GM21526 (cell line): ENCODE results near the gene SIRT1.
"Not testable (repeated sequence)": the region's sequence is repeated elsewhere in the genome, so short reads cannot be mapped to it uniquely, and the experiment has no call there.

ENCODE experiments used
- ATAC-seq: cut with Tn5 transposase; IDR thresholded peaks from one replicate; pipeline ENCODE4 v1.9.1; 2021; ENCODE audit warnings: moderate library complexity; ENCODE audit not compliant: unreplicated experiment, low FRiP score

The SIRT1 gene

DNA sequence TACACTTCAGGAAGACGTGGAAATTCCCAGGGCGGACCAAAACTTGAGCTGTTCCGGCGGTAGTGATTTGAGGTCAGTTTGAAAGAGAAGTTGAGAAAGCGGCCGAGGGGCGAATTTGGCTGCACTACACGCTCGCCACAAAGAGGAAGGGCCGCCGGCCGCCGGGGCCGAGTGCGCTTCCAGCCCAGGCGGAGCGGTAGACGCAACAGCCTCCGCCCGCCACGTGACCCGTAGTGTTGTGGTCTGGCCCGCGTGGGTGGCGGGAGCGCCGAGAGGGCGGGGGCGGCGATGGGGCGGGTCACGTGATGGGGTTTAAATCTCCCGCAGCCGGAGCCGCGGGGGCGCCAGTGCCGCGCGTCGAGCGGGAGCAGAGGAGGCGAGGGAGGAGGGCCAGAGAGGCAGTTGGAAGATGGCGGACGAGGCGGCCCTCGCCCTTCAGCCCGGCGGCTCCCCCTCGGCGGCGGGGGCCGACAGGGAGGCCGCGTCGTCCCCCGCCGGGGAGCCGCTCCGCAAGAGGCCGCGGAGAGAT, at the start of gene SIRT1:
Gene SIRT1, plus strand, starts transcription at position 344 of the 529 bp plus-strand sequence. Its CDS starts 66 bp downstream, at position 410.
- ATAC-seq, result peak; percentile 82

DNA sequence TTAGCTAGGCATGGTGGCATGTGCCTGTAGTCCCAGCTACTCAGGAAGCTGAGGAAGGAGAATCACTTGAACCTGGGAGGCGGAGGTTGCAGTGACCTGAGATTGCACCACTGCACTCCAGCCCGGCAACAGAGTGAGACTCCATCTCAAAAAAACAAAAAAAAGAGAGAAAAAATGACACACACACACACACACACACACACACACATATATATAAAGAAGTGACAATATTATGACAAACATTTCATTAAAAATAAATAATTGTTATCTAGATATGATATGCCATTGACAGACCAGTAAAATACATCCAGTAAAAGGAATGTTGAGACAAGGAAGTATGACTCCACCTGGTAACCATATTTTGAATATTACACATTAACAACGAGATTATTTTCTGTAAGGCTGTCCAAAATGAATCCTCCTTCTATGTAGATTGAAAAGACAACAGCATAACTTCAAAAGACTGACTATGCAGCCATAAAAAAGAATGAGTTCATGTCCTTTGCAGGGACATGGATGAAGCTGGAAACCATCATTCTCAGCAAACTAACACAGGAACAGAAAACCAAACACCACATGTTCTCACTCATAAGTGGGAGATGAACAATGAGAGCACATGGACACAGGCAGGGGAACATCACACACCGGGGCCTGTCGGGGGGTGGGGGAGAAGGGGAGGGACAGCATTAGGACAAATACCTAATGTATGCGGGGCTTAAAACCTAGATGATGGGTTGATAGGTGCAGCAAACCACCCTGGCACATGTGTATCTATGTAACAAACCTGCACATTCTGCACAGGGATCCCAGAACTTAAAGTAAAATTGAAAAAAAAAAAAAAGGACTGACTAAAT, 48.7 kb upstream of the SIRT1 start:
- ATAC-seq, result not testable (repeated sequence)

DNA sequence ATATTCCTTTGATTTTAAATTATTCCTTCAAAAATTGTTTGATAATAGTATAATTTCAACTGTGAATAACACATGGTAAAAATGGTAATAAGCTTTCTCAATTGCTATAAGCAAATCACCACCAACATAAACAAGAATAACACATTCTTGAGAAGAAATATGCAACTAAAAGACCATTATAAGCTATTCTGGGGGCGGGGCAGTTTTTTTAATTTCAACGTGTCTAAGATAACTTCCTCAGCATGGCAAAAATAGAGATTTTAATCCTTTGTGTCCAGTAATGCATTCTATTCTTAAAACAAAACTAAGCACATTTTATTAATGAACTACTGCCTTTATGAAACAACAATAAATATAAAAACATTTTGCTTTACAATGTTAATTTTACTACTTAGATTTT, 48.0 kb upstream of the SIRT1 start:
- ATAC-seq, result no peak

DNA sequence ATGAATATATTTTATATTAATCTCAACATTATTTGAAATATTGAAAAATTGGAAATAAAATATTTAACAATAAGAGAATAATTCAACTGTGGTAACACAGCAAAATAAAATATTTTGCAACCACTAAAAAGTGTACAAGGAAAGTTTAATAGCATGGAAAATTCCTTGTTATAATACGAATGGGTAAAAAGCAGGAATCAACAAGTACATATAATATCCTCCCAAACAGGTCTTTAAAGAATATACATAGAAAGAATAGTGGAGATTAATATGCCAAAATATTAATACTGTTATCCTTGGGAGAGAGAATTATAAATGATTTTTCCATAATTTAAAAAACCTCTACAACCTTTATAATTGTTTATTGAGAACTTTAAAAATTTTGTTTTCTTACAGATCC, 47.5 kb upstream of the SIRT1 start:
- no peak for ATAC-seq

DNA sequence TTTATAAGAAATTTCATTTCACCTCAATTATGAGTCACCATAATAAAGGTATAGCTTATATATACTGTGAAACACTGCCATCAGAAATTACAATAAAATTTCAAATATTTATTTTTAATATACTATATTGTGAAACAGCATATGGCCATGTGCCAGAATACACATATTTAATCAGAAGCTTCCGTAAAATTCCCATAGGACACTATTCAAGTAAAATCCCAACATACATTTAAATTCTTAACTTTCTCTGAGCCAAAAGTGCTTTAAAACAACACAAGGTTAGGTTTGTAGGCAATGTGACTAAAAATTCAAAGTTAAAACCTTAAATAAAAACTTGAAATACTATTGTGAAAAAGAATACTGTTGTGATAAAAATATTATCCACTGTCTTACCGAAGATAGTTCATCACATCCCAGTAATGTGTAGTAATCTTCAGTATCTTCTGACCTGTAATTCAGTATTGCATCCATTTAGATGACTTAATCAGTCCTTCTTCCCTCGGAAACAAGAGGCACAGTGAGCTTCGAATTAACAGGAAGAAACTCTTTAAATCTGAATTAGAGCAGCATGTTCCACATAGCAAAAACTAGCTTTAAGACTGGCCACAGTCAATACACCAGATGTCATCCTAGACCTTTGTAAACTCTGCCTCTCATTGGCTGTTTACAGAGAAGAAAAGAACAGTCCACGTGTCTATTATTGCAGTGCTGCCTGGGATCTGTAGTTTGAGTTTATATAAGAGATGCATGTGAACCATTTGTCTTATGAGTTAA, 46.7 kb upstream of the SIRT1 start, which contains the start of gene DNAJC12:
Gene DNAJC12, minus strand, starts transcription at position 648 of the 774 bp plus-strand sequence. Its CDS starts 177 bp downstream, at position 471.
- no peak for ATAC-seq

DNA sequence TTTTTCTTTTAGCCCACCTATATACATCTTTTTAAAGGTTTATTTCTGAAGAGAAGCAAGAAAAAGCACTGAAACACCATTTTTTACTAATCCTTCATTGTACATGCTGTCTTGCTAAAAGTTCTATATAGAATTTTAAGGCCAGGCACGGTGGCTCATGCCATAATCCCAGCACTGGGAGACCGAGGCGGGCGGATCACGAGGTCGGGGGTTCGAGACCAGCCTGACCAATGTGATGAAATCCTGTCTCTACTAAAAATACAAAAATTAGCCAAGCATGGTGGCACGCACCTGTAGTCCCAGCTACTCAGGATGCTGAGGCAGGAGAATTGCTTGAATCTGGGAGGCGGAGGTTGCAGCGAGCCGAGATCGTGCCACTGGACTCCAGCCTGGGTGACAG, 44.9 kb upstream of the SIRT1 start:
- not testable (repeated sequence) for ATAC-seq

DNA sequence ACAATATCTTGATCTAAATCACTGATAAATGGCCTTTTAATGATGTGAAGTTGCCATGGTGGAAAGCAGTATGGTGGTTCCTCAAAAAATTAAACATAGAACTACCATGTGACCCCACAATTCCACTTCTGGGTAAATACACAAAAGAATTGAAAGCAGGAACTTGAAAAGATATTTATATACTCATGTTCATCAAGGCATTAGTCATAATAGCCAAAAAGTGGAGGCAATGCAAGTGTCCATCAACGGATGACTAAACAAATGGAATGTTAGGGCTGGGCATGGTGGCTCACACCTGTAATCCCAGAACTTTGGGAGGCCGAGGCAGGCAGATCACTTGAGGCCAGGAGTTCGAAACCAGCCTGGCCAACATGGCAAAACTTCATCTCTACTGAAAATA, 44.5 kb upstream of the SIRT1 start:
- no peak for ATAC-seq

GRCh38 chr10:67841737-67842136, 42.7 kb upstream of the SIRT1 start:
- ATAC-seq, result no peak

GRCh38 chr10:67843284-67843683, 41.2 kb upstream of the SIRT1 start:
- ATAC-seq, result no peak

DNA sequence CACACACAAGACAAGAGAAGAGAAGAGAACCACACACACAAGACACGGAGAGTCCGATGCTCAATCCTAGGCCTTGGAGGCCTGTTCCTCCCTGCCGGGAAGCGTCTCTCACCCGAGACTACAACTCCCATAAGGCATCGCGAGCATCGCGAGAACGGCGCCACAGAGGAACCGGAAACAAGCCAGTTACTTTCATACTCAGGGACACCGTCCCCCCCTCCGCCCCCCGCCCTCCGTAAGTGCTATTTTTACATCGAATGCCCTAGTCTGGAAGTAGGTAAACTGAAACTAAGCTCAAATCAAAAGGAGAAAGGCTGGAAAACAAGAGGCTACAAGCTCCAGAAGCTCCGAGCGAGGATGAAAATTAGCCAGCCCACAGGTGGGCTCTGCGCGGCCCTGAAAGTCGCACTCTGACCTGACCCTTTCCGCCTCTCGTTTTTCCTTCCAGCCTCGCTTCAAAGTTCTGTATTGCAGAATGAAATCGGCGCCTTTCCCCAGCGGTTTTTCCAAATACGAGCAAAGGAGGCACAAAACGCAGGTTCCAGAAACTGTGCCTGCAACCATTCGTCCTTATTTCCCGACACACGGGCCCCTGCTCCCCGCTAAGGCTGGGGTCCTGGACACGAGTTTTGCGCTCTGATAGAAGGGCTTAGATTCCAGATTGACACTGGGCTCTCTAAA, 35.0 kb upstream of the SIRT1 start:
- ATAC-seq, result peak; percentile 92

DNA sequence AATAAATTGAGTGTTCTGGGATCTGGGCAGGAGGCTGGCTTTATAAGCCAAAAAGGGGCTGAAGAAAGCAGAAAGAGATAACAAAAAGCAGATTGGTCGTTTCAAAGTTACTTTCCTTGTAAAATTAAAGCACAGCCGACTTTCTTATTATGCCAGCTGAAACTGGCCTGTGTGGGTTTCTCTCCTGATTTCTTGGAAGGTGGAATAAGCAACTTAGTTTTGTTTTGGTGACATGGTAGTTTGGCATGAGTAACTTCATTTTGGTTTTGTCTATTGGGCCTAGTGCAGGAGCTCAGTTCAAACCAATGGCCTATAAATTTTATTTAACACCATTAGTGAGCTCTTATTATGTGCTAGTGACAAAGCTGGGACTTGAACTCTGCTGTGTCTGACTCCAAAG, 33.3 kb upstream of the SIRT1 start:
- no peak for ATAC-seq

GRCh38 chr10:67852761-67853160, 31.7 kb upstream of the SIRT1 start:
- no peak for ATAC-seq

- no peak for ATAC-seq
These were observed 30.9 kb upstream of the SIRT1 start for GRCh38 chr10:67853512-67853911.

DNA sequence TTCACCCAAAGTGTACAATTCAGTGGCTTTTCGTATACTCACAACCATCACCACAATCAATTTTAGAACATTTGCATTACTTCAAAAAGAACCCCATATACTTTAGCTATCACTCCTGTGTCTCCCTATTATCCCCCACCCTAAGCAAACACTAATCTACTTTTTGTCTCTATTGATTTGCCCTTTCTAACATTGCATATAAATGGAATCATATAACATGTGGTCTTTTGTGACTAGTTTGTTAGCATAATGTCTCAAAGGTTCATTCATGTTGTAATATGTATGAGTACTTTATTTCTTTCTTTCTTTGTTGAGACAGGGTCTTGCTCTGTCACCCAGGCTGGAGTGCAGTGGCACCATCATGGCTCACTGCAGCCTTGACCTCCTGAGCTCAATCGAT, 25.5 kb upstream of the SIRT1 start:
- ATAC-seq, result no peak

DNA sequence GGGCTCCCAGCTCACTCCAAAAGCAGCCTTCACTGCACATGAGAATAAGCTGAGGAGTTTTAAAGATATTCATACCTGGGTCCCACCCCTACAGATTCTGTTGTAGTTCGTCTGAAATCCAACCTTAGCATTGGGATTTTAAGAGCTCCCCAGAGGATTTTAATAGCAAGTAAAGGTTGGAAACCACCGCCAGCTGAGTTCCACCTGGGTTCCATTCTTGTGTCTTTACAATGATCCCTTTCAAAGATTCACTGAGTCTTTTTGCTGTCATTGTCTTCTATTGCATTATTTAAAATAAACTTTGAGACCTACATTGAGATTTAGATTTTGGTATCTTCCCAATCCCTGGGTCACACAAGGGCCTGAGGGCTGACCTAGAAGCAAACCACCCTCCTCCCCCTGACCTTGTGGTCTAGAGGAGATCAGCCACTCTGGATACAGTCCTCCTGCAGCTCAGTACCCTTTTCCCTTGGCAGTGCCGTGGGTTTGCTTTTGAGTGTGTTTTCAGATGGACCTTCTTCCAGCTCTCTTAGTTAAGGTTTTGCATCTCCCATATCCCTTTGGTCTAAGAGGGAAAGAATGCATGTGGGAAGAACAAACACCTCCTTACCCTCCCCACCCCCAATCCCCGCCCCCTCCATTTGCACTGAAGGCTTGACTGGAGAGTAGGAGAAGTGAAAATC, 22.6 kb upstream of the SIRT1 start:
- no peak for ATAC-seq

GRCh38 chr10:67863094-67863493, 21.4 kb upstream of the SIRT1 start:
- no peak for ATAC-seq

- ATAC-seq, result no peak
These were observed 19.7 kb upstream of the SIRT1 start for GRCh38 chr10:67864607-67865371.

GRCh38 chr10:67868132-67868531, 16.3 kb upstream of the SIRT1 start:
- no peak for ATAC-seq

GRCh38 chr10:67869996-67870395, 14.5 kb upstream of the SIRT1 start:
- no peak for ATAC-seq
